ENCODE results near the gene NPRL2.
A peak's percentile ranks its signal among the peaks of the same experiment; 100 is the strongest.

The NPRL2 gene

GRCh38 chr3:50303013-50303815 lies 47.4 kb downstream of the NPRL2 start, which contains the start of gene HYAL1:
HYAL1 (minus strand) TSS chr3:50303574; CDS start chr3:50302956, 618 bp downstream.
- DNase-seq: no peak

GRCh38 chr3:50302095-50303012 lies 48.2 kb downstream of the NPRL2 start:
- no peak for DNase-seq

DNA sequence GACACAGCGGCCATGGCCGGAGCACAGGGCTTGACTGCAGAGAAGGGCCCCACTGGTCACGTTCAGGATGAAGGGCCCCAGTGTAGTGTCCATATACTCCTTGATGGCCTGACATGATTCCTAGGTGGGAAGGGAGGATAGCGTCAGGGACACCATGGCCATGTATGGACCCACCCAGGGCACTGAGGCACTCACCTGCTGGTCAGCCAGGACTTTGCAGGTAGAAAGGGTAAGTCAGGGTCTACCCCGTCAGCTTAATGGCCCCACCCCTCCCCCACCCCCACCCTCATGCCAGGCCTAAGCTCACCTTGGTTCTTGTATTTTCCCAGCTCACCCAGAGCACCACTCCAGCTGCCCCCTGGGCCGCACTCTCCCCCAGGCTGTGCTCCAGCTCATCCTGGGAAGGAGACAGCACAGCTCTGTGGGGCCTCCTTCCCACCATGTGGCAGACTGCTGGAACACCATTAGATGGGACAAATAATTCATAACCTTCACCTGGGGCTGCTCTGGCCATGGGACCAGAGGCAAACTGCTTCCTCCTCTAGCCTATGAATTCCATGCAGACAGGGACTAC lies 49.8 kb downstream of the NPRL2 start:
- no peak for DNase-seq

GRCh38 chr3:50299929-50300680 lies 50.5 kb downstream of the NPRL2 start:
- DNase-seq: no peak

DNA sequence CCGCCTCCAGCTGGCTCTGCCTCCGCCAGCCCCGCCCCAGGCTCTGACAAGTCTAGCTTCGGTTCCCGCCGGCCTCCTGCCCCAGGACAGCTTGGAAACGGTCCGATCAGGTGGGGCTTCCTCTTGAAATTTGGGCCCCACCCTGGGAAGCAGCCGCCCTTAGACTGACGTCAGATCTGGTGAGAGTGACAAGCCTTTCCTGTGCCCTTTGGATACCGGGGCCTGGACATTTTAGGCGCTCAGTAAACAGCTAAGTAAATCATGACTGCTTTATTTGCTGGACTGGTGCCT lies 51.0 kb downstream of the NPRL2 start:
- DNase-seq: no peak

GRCh38 chr3:50298836-50299637 lies 51.5 kb downstream of the NPRL2 start, which contains the start of the genes HYAL3 and NAA80:
HYAL3 (minus strand) TSS chr3:50299405; CDS start chr3:50295602, 3,803 bp downstream.
NAA80 (minus strand) TSS chr3:50299405; CDS start chr3:50297463, 1,942 bp downstream.
- peak; percentile 99 for DNase-seq

DNA sequence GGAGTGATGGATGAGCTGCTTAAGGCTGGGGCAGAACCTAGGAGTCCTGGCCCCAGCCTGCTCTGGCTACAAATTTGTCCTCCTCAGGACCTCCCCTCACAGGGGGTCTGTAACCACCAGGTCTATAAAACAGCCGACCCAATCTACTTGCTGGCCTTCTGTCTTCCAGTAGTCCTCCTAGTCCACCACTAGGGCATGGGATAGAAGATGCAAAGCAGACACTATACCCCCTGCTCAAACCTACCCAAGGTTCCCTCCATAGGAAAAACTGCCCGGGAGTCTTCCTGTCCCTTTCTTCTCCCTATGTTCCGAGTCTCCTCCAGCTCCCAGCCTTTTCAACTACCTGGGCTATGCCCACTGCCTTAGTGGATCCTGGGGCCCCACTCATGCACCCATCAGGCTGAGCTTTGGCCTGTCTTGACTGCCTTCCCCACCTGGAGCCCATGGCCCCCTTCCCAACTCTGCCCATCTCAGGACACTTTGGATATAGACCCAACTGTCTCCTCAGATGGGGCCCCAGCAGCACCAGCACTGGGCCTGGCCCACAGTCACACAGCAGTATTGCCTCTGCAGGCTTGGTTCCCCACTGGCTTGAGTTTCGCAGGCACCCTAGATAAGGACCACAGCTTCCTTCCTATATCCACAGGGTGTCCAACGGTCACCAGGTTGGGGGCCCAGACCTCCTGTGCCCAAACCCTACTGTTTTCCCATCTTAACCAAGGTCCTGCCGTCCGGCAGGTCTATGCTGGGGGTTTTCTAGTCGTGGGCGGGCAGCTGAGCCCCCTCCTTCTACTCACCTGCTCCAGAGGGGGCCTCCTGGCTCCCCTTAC lies 52.5 kb downstream of the NPRL2 start:
- no peak for DNase-seq

- no peak for DNase-seq
Measured at GRCh38 chr3:50297384-50297775, 53.2 kb downstream of the NPRL2 start.

All from stimulated activated CD4-positive, alpha-beta T cell treated with anti-CD3 and anti-CD28 coated beads, Interleukin-4, amount 100 ng/mL, for 24 hours (primary cell).